Body of pancreas (tissue), 4 donors: ENCODE data around the gene YPEL4.

Experiments used
- POLR2A ChIP-seq, 3 donors: fragments of 450-650 bp; IDR thresholded peaks; one replicate each; pipeline ENCODE4 v1.6.1; 2016; ENCODE audit warnings: antibody characterized with exemption in 3 of 3, mild to moderate bottlenecking in 2 of 3
- TF ChIP-seq, protein P1 (sequence below), 7 experiments: fragments of 450-650 bp in 4 of 7; fragments of 200-600 bp in 3 of 7; sonication (generic) in 3 of 7; IDR thresholded peaks; one replicate each; pipeline ENCODE4 v1.5.1; 2016 to 2019; ENCODE audit warnings: antibody characterized with exemption in 7 of 7

DNA sequence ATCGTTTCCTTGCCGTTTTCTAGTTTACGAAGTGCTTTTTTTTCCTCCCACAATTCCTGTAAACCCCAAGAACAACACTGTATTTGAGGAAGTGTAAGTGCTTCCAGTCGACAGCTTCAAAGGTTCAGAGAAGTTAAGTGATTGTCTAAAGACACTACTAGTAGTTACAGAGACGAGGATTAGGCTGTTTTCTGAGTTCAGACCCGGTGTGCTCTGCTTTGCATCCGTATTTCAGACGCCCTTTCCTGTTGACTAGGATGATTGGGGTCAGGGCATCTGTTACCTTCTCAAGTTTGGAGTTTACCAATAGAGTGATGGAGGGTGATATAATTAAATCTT, 8.3 kb upstream of the YPEL4 start:
- TF ChIP-seq, protein P1, sequence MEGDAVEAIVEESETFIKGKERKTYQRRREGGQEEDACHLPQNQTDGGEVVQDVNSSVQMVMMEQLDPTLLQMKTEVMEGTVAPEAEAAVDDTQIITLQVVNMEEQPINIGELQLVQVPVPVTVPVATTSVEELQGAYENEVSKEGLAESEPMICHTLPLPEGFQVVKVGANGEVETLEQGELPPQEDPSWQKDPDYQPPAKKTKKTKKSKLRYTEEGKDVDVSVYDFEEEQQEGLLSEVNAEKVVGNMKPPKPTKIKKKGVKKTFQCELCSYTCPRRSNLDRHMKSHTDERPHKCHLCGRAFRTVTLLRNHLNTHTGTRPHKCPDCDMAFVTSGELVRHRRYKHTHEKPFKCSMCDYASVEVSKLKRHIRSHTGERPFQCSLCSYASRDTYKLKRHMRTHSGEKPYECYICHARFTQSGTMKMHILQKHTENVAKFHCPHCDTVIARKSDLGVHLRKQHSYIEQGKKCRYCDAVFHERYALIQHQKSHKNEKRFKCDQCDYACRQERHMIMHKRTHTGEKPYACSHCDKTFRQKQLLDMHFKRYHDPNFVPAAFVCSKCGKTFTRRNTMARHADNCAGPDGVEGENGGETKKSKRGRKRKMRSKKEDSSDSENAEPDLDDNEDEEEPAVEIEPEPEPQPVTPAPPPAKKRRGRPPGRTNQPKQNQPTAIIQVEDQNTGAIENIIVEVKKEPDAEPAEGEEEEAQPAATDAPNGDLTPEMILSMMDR (IDR thresholded peaks at IDR 0.05): no peak
- TF ChIP-seq POLR2A (IDR thresholded peaks at IDR 0.05): no peak
